Gastroesophageal sphincter (tissue), 3 donors: Measurements from ENCODE around the gene GOLGA6D.

Experiments
- CTCF ChIP-seq, 4 experiments: fragments of 200-600 bp in 2 of 4; fragments of 450-650 bp in 2 of 4; sonication (generic) in 1 of 4; IDR thresholded peaks; one replicate each; pipeline ENCODE4 v1.5.1; 2017 to 2019; ENCODE audit warnings: antibody characterized with exemption in 4 of 4, mild to moderate bottlenecking in 2 of 4, moderate library complexity in 2 of 4
- EP300 ChIP-seq: sonication (generic); formaldehyde crosslinking; IDR thresholded peaks from one replicate; pipeline ENCODE4 v1.6.1; 2017; ENCODE audit warnings: antibody characterized with exemption, mild to moderate bottlenecking
- POLR2AphosphoS5 ChIP-seq: sonication (generic); formaldehyde crosslinking; IDR thresholded peaks from one replicate; pipeline ENCODE4 v1.6.1; 2017; ENCODE audit warnings: antibody characterized with exemption

GRCh38 chr15:75309711-75310110 is 27.1 kb downstream of the GOLGA6D start:
- TF ChIP-seq CTCF (IDR thresholded peaks at IDR 0.05) = no peak
- no peak for TF ChIP-seq POLR2AphosphoS5
- no peak for TF ChIP-seq EP300
